Anterior cingulate cortex (tissue), 58 donors: ENCODE results near the gene ULBP1.
A peak's percentile ranks its signal among the peaks of the same experiment; 100 is the strongest.
"Not testable (repeated sequence)": the region's sequence is repeated elsewhere in the genome, so short reads cannot be mapped to it uniquely, and the experiment has no call there.

Experiments used
- DNase-seq, 58 donors: peaks; one replicate each; lab custom pipeline; 2025; lab: John Stamatoyannopoulos, UW

Gene ULBP1

GRCh38 chr6:149963462-149964307 is at the start of gene ULBP1:
ULBP1 (plus strand) TSS chr6:149963943; CDS start chr6:149964050, 107 bp downstream.
- DNase-seq: peak in 37 of 58 donors; percentile 1 to 81 (median 26)

GRCh38 chr6:149915970-149916865 is 47.5 kb upstream of the ULBP1 start:
- no peak for DNase-seq

GRCh38 chr6:149917679-149918078 is 46.1 kb upstream of the ULBP1 start:
- DNase-seq: no peak

- no peak for DNase-seq
Observed at GRCh38 chr6:149918151-149918905, 45.4 kb upstream of the ULBP1 start.

GRCh38 chr6:149919126-149919833 is 44.5 kb upstream of the ULBP1 start:
- DNase-seq: not testable (repeated sequence)

GRCh38 chr6:149919834-149920225 is 43.9 kb upstream of the ULBP1 start:
- DNase-seq: no peak

- DNase-seq: no peak
Observed at GRCh38 chr6:149921361-149921760, 42.4 kb upstream of the ULBP1 start.

- not testable (repeated sequence) for DNase-seq
Observed at GRCh38 chr6:149922091-149922490, 41.7 kb upstream of the ULBP1 start.

GRCh38 chr6:149922642-149923326 is 41.0 kb upstream of the ULBP1 start, which contains the start of gene RAET1G:
RAET1G (minus strand) TSS chr6:149923121; CDS start chr6:149923010, 111 bp downstream.
- DNase-seq: peak in 54 of 58 donors; percentile 9 to 80 (median 56)

- no peak for DNase-seq
Observed at GRCh38 chr6:149923327-149923986, 40.3 kb upstream of the ULBP1 start.

GRCh38 chr6:149924206-149924932 is 39.4 kb upstream of the ULBP1 start:
- no peak for DNase-seq

GRCh38 chr6:149924933-149925252 is 38.9 kb upstream of the ULBP1 start:
- no peak for DNase-seq

- DNase-seq: peak in 2 of 58 donors; percentile 8 to 9
Observed at GRCh38 chr6:149925253-149925973, 38.3 kb upstream of the ULBP1 start.

- peak in 53 of 58 donors; percentile 3 to 82 (median 51) for DNase-seq
Observed at GRCh38 chr6:149925974-149926777, 37.6 kb upstream of the ULBP1 start.

GRCh38 chr6:149927025-149927424 is 36.7 kb upstream of the ULBP1 start:
- DNase-seq: not testable (repeated sequence)

- DNase-seq: no peak
Observed at GRCh38 chr6:149929422-149929821, 34.3 kb upstream of the ULBP1 start.
